Activated CD8-positive, alpha-beta T cell treated with anti-CD3 and anti-CD28 coated beads for 36 hours (primary cell): ENCODE data around the gene IER3IP1. TPM values are rescaled to one million over a fixed set of nuclear protein-coding genes. Genes with fewer than 3 reads are reported as not detected.

Experiments used
- ATAC-seq: fragments of 200-7000 bp; cut with Tn5 transposase; one replicate; pipeline ENCODE4 v1.10.0; 2021; ENCODE audit warnings: mild to moderate bottlenecking, moderate library complexity
- CTCF ChIA-PET: fragments of 350-600 bp; sonication (Branson Sonifier 250); formaldehyde crosslinking; loops from one replicate; lab custom pipeline; 2021; ENCODE audit warnings: antibody characterized with exemption; lab: Charles Lee
- POLR2A ChIA-PET: fragments of 350-600 bp; sonication (Branson Sonifier 250); formaldehyde crosslinking; loops from one replicate; lab custom pipeline; 2021; ENCODE audit warnings: antibody characterized with exemption; lab: Charles Lee
- DNase-seq: peaks from one replicate; pipeline ENCODE4 v3.0.0-alpha.2; 2020
- H3K27ac Mint-ChIP-seq: one replicate; pipeline ENCODE4 v1.8.0; 2021; ENCODE audit warnings: mild to moderate bottlenecking, mixed read lengths
- H3K27me3 Mint-ChIP-seq: one replicate; pipeline ENCODE4 v1.8.0; 2021; ENCODE audit warnings: mixed read lengths
- H3K36me3 Mint-ChIP-seq: one replicate; pipeline ENCODE4 v1.8.0; 2021; ENCODE audit warnings: low read depth, mixed read lengths
- H3K4me1 Mint-ChIP-seq: one replicate; pipeline ENCODE4 v1.8.0; 2021; ENCODE audit warnings: low read depth, mixed read lengths
- H3K4me3 Mint-ChIP-seq: one replicate; pipeline ENCODE4 v1.8.0; 2021; ENCODE audit warnings: mild to moderate bottlenecking, moderate library complexity, mixed read lengths
- H3K9me3 Mint-ChIP-seq: one replicate; pipeline ENCODE4 v1.8.0; 2021; ENCODE audit warnings: mixed read lengths
- intact Hi-C: fragments of 100-400 bp; cut with micrococcal nuclease; formaldehyde crosslinking; loops from one replicate; pipeline ENCODE4 v1.10.0; 2022
- total RNA-seq, 2 experiments: library from RNA; stranded (reverse); gene quantifications; one replicate each; pipeline ENCODE4 v1.2.3, GENCODE V29; 2021
- TF ChIP-seq, protein P1 (sequence below): fragments of 200-600 bp; IDR thresholded peaks from one replicate; pipeline ENCODE4 v1.8.0; 2022; ENCODE audit warnings: antibody characterized with exemption, mild to moderate bottlenecking

IER3IP1 gene
- total RNA-seq, 2 experiments from 2014 or later = 11.1 to 12.7 TPM

- TF ChIP-seq, protein P1, sequence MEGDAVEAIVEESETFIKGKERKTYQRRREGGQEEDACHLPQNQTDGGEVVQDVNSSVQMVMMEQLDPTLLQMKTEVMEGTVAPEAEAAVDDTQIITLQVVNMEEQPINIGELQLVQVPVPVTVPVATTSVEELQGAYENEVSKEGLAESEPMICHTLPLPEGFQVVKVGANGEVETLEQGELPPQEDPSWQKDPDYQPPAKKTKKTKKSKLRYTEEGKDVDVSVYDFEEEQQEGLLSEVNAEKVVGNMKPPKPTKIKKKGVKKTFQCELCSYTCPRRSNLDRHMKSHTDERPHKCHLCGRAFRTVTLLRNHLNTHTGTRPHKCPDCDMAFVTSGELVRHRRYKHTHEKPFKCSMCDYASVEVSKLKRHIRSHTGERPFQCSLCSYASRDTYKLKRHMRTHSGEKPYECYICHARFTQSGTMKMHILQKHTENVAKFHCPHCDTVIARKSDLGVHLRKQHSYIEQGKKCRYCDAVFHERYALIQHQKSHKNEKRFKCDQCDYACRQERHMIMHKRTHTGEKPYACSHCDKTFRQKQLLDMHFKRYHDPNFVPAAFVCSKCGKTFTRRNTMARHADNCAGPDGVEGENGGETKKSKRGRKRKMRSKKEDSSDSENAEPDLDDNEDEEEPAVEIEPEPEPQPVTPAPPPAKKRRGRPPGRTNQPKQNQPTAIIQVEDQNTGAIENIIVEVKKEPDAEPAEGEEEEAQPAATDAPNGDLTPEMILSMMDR = no peak
- DNase-seq (no peak), ATAC-seq (no peak)
- Mint-ChIP-seq H3K27ac (no peak overlapping the region), H3K4me1 (peaks cover 8% of the 10 kb centered on the region), H3K9me3 (no peaks in the 10 kb centered on the region), H3K4me3 (no peak overlapping the region), H3K27me3 (no peaks in the 10 kb centered on the region), H3K36me3 (no peaks in the 10 kb centered on the region)
- ChIA-PET POLR2A (interaction anchor here (1.0 to 1.4 kb wide), 3 partner anchors 17 to 54 kb away, joined by 3 to 6 read pairs (median 3); partner anchors contain the start of gene HDHD2), CTCF (interaction anchor here (0.9 kb wide), 1 partner anchor 574 kb away, joined by 3 read pairs; no protein-coding TSS in a partner anchor)
- intact Hi-C loops = loop anchor here (10.0 kb wide), 1 partner anchor 50 kb away; no protein-coding TSS in a partner anchor
Observed at GRCh38 chr18:47174545-47175116, 1.5 kb downstream of the IER3IP1 start.

GRCh38 chr18:47172476-47172875 lies 3.7 kb downstream of the IER3IP1 start:
- Mint-ChIP-seq H3K27ac (no peak overlapping the region), H3K27me3 (no peaks in the 10 kb centered on the region), H3K36me3 (no peaks in the 10 kb centered on the region), H3K4me3 (no peak overlapping the region), H3K4me1 (peaks cover 19% of the 10 kb centered on the region), H3K9me3 (no peaks in the 10 kb centered on the region)
- DNase-seq (no peak), ATAC-seq (no peak)
- intact Hi-C loops = loop anchor here (10.0 kb wide), 1 partner anchor 48 kb away; no protein-coding TSS in a partner anchor
- ChIA-PET POLR2A (no interaction called here), CTCF (no interaction called here)
- TF ChIP-seq, protein P1 = no peak

DNA sequence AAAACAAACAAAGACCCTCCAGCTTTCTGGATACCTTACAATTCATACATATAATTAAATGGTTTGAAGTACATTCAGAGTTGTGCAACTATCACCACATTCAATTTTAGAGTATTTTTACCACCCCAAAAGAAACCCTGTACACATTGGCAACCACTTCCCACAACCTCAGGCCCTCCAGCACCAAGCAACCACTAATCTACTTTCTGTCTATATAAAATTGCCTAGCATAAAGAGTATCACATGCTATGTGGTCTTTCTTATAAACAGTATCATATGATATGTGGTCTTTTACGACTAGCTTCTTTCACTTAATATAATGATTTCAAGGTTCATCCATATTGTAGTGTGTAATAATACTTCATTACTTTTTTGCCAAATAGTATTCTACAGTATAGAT lies 7.3 kb downstream of the IER3IP1 start:
- ATAC-seq = no peak
- Mint-ChIP-seq H3K4me3 (no peak overlapping the region), H3K36me3 (peaks cover 14% of the 10 kb centered on the region)

GRCh38 chr18:47168509-47168908 lies 7.7 kb downstream of the IER3IP1 start:
- intact Hi-C loops = no loop called here
- Mint-ChIP-seq H3K27me3 (no peaks in the 10 kb centered on the region), H3K4me3 (no peak overlapping the region), H3K9me3 (no peaks in the 10 kb centered on the region), H3K36me3 (peaks cover 17% of the 10 kb centered on the region), H3K4me1 (peaks cover 39% of the 10 kb centered on the region), H3K27ac (no peak overlapping the region)
- no peak for DNase-seq
- CTCF ChIA-PET = no interaction called here
- no peak for ATAC-seq
- TF ChIP-seq, protein P1 = no peak
- POLR2A ChIA-PET = interaction anchor here (0.6 to 1.4 kb wide), 4 partner anchors 10 to 848 kb away, joined by 3 to 5 read pairs (median 4); partner anchors contain the start of gene HDHD2

More for the DNA sequence above, 7.3 kb downstream of the IER3IP1 start:
- ChIA-PET POLR2A (interaction anchor here (0.6 to 1.4 kb wide), 3 partner anchors 9 to 847 kb away, joined by 3 to 5 read pairs (median 3); partner anchors contain the start of gene HDHD2), CTCF (no interaction called here)
- Mint-ChIP-seq H3K4me1 (peaks cover 35% of the 10 kb centered on the region), H3K9me3 (no peaks in the 10 kb centered on the region), H3K27ac (no peak overlapping the region), H3K27me3 (no peaks in the 10 kb centered on the region)
- TF ChIP-seq, protein P1 = no peak
- intact Hi-C loops = no loop called here
- peak; percentile 19 for DNase-seq

GRCh38 chr18:47166294-47166693 lies 9.9 kb downstream of the IER3IP1 start:
- ATAC-seq (no peak), DNase-seq (no peak)
- no peak overlapping the region for H3K4me3 Mint-ChIP-seq
- no peaks in the 10 kb centered on the region for H3K9me3 Mint-ChIP-seq
- no peak overlapping the region for H3K27ac Mint-ChIP-seq
- TF ChIP-seq, protein P1 = no peak
- ChIA-PET CTCF (interaction anchor here (1.2 kb wide), 1 partner anchor 13 kb away, joined by 3 read pairs; no protein-coding TSS in a partner anchor), POLR2A (interaction anchor here (1.8 kb wide), 1 partner anchor 16 kb away, joined by 5 read pairs; the partner anchor contains the start of gene HDHD2)
- H3K4me1 Mint-ChIP-seq = peaks cover 41% of the 10 kb centered on the region
- intact Hi-C loops = no loop called here
- no peaks in the 10 kb centered on the region for H3K27me3 Mint-ChIP-seq
- peaks cover 17% of the 10 kb centered on the region for H3K36me3 Mint-ChIP-seq
